GM12892 (cell line): Measurements from ENCODE around the gene ATP5PO.

Experiments
- POLR2A ChIP-seq: IDR thresholded peaks from 2 replicates; pipeline ENCODE4 v1.6.1; 2011; ENCODE audit warnings: low read depth, low read length, control low read depth
- POLR2AphosphoS5 ChIP-seq: IDR thresholded peaks from 2 replicates; pipeline ENCODE4 v1.6.1; 2011; ENCODE audit warnings: low read depth, low read length, control low read depth
- TAF1 ChIP-seq: IDR thresholded peaks from 2 replicates; pipeline ENCODE4 v1.6.1; 2011; ENCODE audit warnings: low read depth, mild to moderate bottlenecking, control low read depth, low read length, borderline replicate concordance

- TF ChIP-seq TAF1: no peak
- TF ChIP-seq POLR2A: no peak
- no peak for TF ChIP-seq POLR2AphosphoS5
Observed at GRCh38 chr21:33884376-33885171, 31.0 kb downstream of the ATP5PO start.
